Stimulated activated CD8-positive, alpha-beta memory T cell treated with anti-CD3 and anti-CD28 coated beads, Interleukin-4, amount 100 ng/mL, for 4 hours (primary cell): ENCODE data around the gene MYT1.

ENCODE experiments used
- DNase-seq, 2 donors: peaks; one replicate each; pipeline ENCODE4 v3.0.0-alpha.2; 2020; ENCODE audit warnings: low read depth in 2 of 2, low spot score in 1 of 2

MYT1 gene

DNA sequence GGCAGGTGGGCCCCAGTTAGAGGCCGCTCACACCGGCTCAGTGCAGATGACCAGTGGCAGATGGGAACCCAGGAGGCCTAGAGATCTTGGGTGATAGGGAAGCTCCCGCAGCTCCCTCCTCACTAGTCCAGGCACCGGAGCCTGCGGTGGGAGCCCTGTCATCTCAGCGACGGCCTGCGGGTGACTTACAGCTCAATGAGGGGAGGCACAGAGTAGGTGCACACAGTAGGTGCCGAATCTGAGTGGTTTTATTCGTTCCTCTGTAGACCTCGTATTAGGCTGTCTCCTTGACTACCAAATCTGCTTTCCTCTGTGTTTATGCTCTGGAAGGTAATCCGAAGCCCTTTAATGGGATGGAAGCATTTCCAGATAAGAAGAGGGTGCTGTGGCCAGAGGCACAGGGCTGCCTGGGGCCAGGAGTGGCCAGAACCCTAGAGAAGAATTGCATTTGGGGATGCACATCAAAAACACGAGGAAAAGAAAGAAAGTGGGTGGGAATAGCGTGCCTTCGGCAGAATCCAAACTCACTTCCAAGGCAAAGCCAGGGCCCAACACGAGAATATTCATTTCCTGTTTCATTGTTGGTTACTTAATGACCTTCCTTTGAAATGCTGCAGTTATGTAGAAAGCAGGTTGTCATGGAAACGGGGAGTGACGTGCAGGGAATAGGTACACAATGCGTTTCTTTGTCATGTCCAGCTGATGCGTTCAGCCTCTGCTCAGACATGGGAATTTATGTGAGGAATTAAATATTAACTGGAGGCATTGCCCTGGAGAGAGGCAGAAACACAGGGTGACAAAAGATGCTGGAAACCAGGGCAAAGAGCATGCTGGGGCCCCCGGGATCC, 24.7 kb downstream of the MYT1 start:
- no peak for DNase-seq

GRCh38 chr20:64189530-64189966, 25.3 kb downstream of the MYT1 start:
- DNase-seq, result no peak

- no peak for DNase-seq
Measured at GRCh38 chr20:64189986-64190385, 25.7 kb downstream of the MYT1 start.

DNA sequence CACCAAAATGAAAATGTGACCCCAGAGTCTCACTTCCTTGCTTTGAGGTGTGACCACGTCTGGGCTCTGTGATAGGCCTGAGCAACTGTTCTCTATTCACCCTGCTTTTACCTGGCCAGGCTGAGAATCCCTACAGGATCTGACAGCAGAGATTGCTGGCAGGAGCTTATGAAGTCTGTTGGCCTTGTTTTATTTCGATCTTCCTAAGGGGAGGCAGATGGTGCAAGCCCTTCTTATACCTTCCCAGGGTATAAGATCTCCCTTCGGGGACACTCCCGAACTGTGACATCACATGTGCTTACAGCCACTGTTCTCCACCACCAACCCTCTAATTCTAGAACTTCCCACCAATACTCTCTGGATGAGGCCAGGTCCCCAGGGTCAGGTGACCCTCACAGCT, 26.8 kb downstream of the MYT1 start:
- no peak for DNase-seq

DNA sequence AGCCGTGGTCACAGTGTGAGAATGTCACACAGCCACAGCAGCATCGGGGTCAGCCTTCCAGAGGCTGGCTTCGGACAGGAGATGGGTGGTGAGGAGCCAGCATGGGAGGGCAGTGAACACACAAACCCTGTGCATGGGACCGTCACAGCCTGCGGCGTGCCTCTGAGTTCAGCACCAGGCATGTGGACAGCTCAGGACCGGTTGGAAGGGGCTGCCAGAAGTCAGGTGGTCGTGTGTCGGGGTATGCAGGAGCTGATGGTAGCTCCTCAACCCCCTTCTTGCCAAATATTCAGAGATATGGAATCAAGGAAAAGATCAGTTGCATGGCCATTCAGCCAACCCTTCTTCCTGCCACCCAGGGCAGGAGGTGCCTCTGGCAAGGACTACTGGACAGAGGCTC, 28.2 kb downstream of the MYT1 start:
- DNase-seq, result no peak

- no peak for DNase-seq
Measured at GRCh38 chr20:64193058-64193457, 28.8 kb downstream of the MYT1 start.

GRCh38 chr20:64194269-64194668, 30.0 kb downstream of the MYT1 start:
- DNase-seq, result no peak

DNA sequence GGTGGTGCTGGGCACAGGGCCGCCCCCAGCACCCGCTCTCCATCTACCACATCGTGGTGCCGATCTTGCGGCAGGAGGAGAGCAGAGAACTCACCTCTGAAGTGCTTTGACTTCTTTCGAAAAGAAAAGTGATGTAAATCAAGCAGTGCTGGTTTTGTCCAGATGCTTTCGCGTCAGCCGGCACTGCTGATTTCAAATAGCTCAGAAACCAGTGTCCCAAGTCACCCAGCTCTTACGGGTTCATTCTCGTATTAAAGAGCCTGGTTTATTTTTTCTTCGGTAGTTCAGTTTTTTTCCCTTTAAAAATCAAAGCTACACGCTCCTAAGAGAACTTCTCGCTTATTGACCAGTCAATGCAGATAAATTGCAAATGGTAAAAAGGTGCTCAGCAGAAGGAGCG, 32.1 kb downstream of the MYT1 start:
- no peak for DNase-seq

DNA sequence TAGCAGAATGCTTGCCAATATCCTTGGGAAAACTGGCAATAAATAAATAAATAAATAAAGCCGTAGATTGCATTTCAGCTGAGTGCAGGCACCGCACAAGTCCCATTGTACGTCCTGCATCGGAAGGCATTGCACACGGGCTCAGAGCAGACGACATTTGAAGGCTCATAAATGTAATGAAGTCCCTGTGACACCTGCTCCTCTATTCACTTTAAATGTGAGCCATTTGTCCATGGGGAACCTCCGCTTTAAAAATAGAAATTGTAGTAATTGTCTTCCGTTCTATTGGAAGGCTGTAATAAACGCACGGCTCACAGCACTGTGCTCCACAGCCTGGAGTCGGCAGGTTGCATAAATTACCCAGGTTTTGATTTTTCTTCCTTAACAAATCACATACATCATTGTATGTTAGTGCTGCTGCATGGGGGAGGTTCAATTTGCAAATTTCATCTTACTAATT, 32.6 kb downstream of the MYT1 start:
- DNase-seq, result no peak

DNA sequence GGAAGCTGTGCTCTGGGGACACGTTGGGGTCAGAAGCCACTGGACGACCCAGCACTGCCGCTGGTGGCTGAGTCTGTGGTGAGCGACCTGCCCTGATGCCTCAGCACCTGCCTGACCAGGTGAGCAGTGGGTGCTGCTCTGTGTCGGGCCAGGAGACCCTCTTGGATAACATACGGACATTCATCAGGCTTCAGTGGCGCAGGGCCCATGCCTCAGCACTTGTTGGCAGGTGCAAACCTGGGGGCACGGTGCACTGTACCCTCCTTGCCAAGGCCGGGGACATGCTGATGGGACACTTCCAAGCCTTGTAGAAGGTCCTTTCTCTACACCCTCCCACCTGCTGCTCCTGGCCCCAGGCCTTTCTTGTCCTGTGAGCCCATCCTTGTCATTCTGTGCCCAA, 34.1 kb downstream of the MYT1 start:
- no peak for DNase-seq

- DNase-seq, result no peak
Measured at GRCh38 chr20:64199395-64199794, 35.1 kb downstream of the MYT1 start.

- no peak for DNase-seq
Measured at GRCh38 chr20:64200740-64201139, 36.5 kb downstream of the MYT1 start.

GRCh38 chr20:64201653-64202052, 37.4 kb downstream of the MYT1 start:
- no peak for DNase-seq

GRCh38 chr20:64203037-64203777, 39.0 kb downstream of the MYT1 start:
- no peak for DNase-seq

GRCh38 chr20:64205611-64206026, 41.4 kb downstream of the MYT1 start:
- DNase-seq, result no peak

- DNase-seq, result no peak
Measured at GRCh38 chr20:64206614-64207013, 42.4 kb downstream of the MYT1 start.

GRCh38 chr20:64207641-64208590, 43.7 kb downstream of the MYT1 start:
- no peak for DNase-seq

- no peak for DNase-seq
Measured at GRCh38 chr20:64209148-64209547, 44.9 kb downstream of the MYT1 start.

DNA sequence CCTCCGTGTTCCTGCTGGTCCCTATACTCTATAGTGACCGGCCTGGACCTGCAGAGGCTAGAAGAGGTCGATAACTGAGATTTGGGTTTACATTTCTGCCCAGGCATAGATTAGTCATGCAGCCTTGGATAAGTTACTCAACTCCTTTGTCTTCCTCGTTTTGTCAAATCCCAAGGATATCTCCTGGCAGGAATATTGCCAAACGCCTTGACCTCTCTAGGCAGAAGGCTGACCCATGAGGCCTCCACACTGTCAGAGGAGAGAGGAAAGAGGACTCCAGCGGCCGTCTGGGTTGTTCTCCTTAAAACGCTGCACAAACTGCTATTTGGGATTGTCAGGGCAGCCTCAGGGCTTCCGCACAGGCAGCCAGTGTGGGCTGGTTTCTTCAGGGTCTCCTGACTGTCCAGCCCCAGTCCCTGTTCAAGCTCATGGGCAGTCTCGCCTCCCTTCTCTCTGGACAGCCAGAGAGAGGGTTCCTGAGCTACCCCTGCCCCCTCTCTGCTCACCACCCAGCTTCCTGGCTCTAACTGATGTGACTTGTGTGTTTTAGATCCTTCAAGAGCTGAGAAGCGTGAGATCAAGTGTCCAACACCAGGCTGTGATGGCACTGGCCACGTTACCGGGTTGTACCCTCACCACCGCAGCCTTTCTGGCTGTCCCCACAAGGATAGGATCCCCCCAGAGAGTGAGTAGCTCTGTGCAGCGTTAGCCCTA, 46.6 kb downstream of the MYT1 start:
- no peak for DNase-seq

- no peak for DNase-seq
Measured at GRCh38 chr20:64211874-64212658, 47.8 kb downstream of the MYT1 start.
